HepG2 (cell line): ENCODE data around the gene BAIAP3. TPM values are rescaled to one million over a fixed set of nuclear protein-coding genes. Genes with fewer than 3 reads are reported as not detected.

ENCODE experiments used
- AHR ChIP-seq: IDR thresholded peaks from 2 replicates; pipeline ENCODE4 v1.6.1; 2018; ENCODE audit warnings: missing genetic modification reagents, missing compliant biosample characterization
- DMAP1 ChIP-seq: IDR thresholded peaks from 2 replicates; pipeline ENCODE4 v1.6.1; 2016
- EEA1 ChIP-seq: sonication (generic); formaldehyde crosslinking; IDR thresholded peaks from 2 replicates; pipeline ENCODE4 v1.5.1; 2020; ENCODE audit warnings: mild to moderate bottlenecking, missing genetic modification reagents, borderline replicate concordance
- GATAD2A ChIP-seq: IDR thresholded peaks from 2 replicates; pipeline ENCODE4 v1.6.1; 2016
- GRHL1 ChIP-seq: sonication (generic); formaldehyde crosslinking; conservative IDR thresholded peaks from 2 replicates; pipeline ENCODE4 v1.8.0; 2022; ENCODE audit warnings: missing genetic modification reagents
- MAF1 ChIP-seq: sonication (generic); formaldehyde crosslinking; IDR thresholded peaks from 2 replicates; pipeline ENCODE4 v1.5.0; 2020; ENCODE audit warnings: missing genetic modification reagents, borderline replicate concordance
- NBN ChIP-seq: fragments of 450-650 bp; conservative IDR thresholded peaks from 2 replicates; pipeline ENCODE4 v1.6.1; 2017
- RNF2 ChIP-seq: fragments of 450-650 bp; conservative IDR thresholded peaks from 2 replicates; pipeline ENCODE4 v1.6.1; 2016; ENCODE audit warnings: low read depth
- SMAD9 ChIP-seq: sonication (generic); formaldehyde crosslinking; IDR thresholded peaks from 2 replicates; pipeline ENCODE4 v1.5.1; 2020; ENCODE audit warnings: mild to moderate bottlenecking, missing genetic modification reagents
- ZNF280D ChIP-seq: sonication (generic); formaldehyde crosslinking; IDR thresholded peaks from 2 replicates; pipeline ENCODE4 v1.5.1; 2020; ENCODE audit warnings: mild to moderate bottlenecking, missing genetic modification reagents
- ZNF563 ChIP-seq: sonication (generic); formaldehyde crosslinking; IDR thresholded peaks from 2 replicates; pipeline ENCODE4 v1.8.0; 2022; ENCODE audit warnings: mild to moderate bottlenecking, moderate library complexity, missing genetic modification reagents
- ZNF740 ChIP-seq: sonication (generic); formaldehyde crosslinking; IDR thresholded peaks from 2 replicates; pipeline ENCODE4 v1.4.0; 2020; ENCODE audit warnings: missing genetic modification reagents
- polyA plus RNA-seq, 8 experiments: library from polyadenylated mRNA; depleted of rRNA in 3 of 8; stranded (reverse) in 7 of 8; unstranded in 1 of 8; fragments of >200 nt; fragmentation: Illumina TruSeq in 4 of 8; extraction: Trizol in 4 of 8; gene quantifications; 2 replicates each; pipeline versions ENCODE4 v1.2.1 to v1.2.3, GENCODE V29; 2011 to 2016; ENCODE audit warnings: low read depth in 4 of 8, missing spikeins in 1 of 8, mixed read lengths in 1 of 8; ENCODE audit not compliant: insufficient read depth in 1 of 8
- total RNA-seq, 5 experiments: library from RNA; depleted of rRNA; stranded (reverse); fragments of >200 nt; fragmentation: Illumina TruSeq; extraction: Trizol; gene quantifications; 2 replicates each; pipeline ENCODE4 v1.2.3, GENCODE V29; 2016; ENCODE audit warnings: low read depth in 1 of 5

The BAIAP3 gene
- total and polyA plus RNA-seq, 2 of the 13 experiments (the other 11 are each of a cell fraction or from before 2014, with no cell fraction given) = 3.2 to 5.7 TPM

GRCh38 chr16:1305823-1306222 lies 27.6 kb upstream of the BAIAP3 start (continued):
- TF ChIP-seq ZNF280D (CRISPR knock-in tag) (no peak), AHR (CRISPR knock-in tag) (no peak), NBN (no peak), DMAP1 (no peak), GATAD2A (CRISPR knock-in tag) (no peak), ZNF563 (CRISPR knock-in tag) (no peak), RNF2 (no peak), ZNF740 (CRISPR knock-in tag) (no peak), EEA1 (CRISPR knock-in tag) (no peak), SMAD9 (no peak), MAF1 (CRISPR knock-in tag) (no peak), GRHL1 (no peak)
